KMS-11 (cell line): Measurements from ENCODE around the gene OSBPL10.

ENCODE experiments used
- H2AFZ ChIP-seq: fragments of 200-600 bp; sonication (generic); 2 replicates; pipeline ENCODE4 v1.6.1; 2016; ENCODE audit warnings: antibody characterized with exemption, mixed run types, low read depth
- H3K27ac ChIP-seq: fragments of 200-600 bp; sonication (generic); 2 replicates; pipeline ENCODE4 v1.6.1; 2016; ENCODE audit warnings: mild to moderate bottlenecking, mixed run types
- H3K27me3 ChIP-seq: fragments of 200-600 bp; sonication (generic); 2 replicates; pipeline ENCODE4 v1.6.1; 2017; ENCODE audit warnings: mild to moderate bottlenecking, low read depth, mixed run types, moderate library complexity; ENCODE audit not compliant: insufficient read depth
- H3K36me3 ChIP-seq: fragments of 200-600 bp; sonication (generic); 2 replicates; pipeline ENCODE4 v1.6.1; 2017; ENCODE audit warnings: mild to moderate bottlenecking, mixed run types; ENCODE audit not compliant: insufficient read depth
- H3K4me1 ChIP-seq: fragments of 200-600 bp; sonication (generic); 2 replicates; pipeline ENCODE4 v1.6.1; 2016; ENCODE audit warnings: mild to moderate bottlenecking, low read depth, mixed run types; ENCODE audit not compliant: poor library complexity, severe bottlenecking
- H3K4me2 ChIP-seq: fragments of 200-600 bp; sonication (generic); 2 replicates; pipeline ENCODE4 v1.7.0; 2016; ENCODE audit warnings: mild to moderate bottlenecking, mixed run types
- H3K4me3 ChIP-seq: fragments of 200-600 bp; sonication (generic); IDR thresholded peaks from 2 replicates; pipeline ENCODE4 v1.6.1; 2017; ENCODE audit warnings: low read depth, low read length, mixed read lengths; ENCODE audit not compliant: insufficient read depth
- H3K79me2 ChIP-seq: fragments of 200-600 bp; sonication (generic); 2 replicates; pipeline ENCODE4 v1.6.1; 2016; ENCODE audit warnings: low read depth, mixed run types; ENCODE audit not compliant: insufficient read depth
- H3K9ac ChIP-seq: fragments of 200-600 bp; sonication (generic); 2 replicates; pipeline ENCODE4 v1.6.1; 2016; ENCODE audit warnings: mild to moderate bottlenecking, mixed run types
- H4K20me1 ChIP-seq: fragments of 200-600 bp; sonication (generic); 2 replicates; pipeline ENCODE4 v1.6.1; 2016; ENCODE audit warnings: mild to moderate bottlenecking, mixed run types; ENCODE audit not compliant: insufficient read depth
- TF ChIP-seq, protein P1 (sequence below): fragments of 200-600 bp; sonication (generic); conservative IDR thresholded peaks from 2 replicates; pipeline ENCODE4 v1.6.1; 2017; ENCODE audit warnings: low read depth, mild to moderate bottlenecking, antibody characterized with exemption, low read length, moderate library complexity, mixed read lengths

OSBPL10 gene, protein sequence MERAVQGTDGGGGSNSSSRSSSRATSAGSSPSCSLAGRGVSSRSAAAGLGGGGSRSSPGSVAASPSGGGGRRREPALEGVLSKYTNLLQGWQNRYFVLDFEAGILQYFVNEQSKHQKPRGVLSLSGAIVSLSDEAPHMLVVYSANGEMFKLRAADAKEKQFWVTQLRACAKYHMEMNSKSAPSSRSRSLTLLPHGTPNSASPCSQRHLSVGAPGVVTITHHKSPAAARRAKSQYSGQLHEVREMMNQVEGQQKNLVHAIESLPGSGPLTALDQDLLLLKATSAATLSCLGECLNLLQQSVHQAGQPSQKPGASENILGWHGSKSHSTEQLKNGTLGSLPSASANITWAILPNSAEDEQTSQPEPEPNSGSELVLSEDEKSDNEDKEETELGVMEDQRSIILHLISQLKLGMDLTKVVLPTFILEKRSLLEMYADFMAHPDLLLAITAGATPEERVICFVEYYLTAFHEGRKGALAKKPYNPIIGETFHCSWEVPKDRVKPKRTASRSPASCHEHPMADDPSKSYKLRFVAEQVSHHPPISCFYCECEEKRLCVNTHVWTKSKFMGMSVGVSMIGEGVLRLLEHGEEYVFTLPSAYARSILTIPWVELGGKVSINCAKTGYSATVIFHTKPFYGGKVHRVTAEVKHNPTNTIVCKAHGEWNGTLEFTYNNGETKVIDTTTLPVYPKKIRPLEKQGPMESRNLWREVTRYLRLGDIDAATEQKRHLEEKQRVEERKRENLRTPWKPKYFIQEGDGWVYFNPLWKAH

DNA sequence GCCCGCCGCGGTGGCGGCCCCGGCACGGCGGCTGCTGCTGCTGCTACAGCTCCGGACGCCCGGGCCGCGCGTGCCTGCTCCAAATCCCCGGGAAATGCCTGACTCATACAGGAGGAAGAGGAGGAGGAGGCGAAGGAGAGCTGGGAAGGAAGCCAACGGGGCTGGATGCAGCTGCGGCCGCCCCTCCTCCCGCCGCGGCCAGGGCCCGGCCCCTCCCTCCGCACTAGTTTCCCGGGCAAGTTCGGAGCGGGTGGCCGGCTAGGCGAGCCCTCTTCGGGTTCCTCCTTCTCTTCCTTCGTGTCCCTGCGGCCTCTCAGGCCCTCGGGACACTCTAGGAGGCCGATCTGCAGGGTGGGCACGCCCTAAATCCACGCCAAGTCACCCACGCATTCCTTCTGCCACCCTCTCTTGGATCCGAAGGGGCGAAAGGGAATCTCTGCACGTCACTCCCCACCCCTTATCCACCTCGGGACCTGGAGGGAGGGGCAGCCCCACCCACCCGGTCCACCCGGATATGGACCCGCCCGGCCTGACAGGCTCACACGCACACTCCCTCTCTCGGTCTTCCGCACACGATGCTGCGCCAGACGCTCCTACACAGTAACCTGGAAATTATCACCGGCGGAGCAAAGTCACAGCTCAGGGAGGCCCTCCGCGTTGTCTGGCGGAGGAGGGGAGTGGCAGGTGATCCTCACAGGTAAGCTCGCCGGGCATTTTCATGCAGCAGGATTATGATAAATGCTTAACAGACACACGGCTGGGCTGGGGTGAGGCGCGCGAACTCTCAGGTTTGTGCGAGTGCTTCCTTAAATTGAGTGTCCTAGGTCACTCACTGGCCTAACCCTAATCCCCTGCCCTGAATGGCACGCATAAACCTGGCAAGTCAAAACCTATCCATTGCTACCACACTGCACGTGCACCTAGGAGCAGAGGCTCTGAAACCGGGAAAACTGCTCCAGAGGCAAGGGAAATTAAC is at the start of gene OSBPL10, which contains the start of gene ZNF860:
OSBPL10 (minus strand) TSS at position 57 of the 976 bp plus-strand sequence. CDS start 83 bp downstream, outside the sequence.
ZNF860 (plus strand) TSS at position 545 of the 976 bp plus-strand sequence. CDS start 7,330 bp downstream, outside the sequence.
- no peak within 1 kb of the TSS for H3K27ac ChIP-seq

DNA sequence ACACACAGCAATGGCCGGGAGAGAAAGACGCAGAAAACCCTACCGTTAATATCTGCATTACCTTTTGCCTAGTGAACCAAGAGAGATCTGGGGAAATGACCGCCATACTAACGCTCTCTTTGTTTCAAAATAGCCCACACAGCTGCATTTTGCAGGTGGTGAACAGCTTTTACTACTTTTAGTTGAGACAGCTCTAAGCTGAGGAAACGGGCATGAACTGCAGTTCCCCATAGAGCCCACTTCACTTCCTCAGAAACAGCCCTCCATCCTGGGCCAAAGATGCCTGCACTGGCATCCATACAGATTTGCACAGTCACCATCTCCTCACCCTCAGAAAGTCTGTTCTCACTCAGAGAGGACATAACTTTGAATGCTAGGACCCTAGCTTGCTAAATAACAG is 45.5 kb upstream of the OSBPL10 start:
- no peaks in the 10 kb centered on the region for H3K27me3 ChIP-seq
- no peak overlapping the region for H3K4me2 ChIP-seq
- H3K36me3 ChIP-seq = no peaks in the 10 kb centered on the region
- no peaks in the 10 kb centered on the region for H4K20me1 ChIP-seq
- H3K27ac ChIP-seq = no peak overlapping the region
- H3K4me1 ChIP-seq = no peaks in the 10 kb centered on the region
- no peak overlapping the region for H2AFZ ChIP-seq
- no peak overlapping the region for H3K9ac ChIP-seq
- H3K79me2 ChIP-seq = no peaks in the 10 kb centered on the region
- H3K4me3 ChIP-seq = no peak overlapping the region
- TF ChIP-seq, protein P1, sequence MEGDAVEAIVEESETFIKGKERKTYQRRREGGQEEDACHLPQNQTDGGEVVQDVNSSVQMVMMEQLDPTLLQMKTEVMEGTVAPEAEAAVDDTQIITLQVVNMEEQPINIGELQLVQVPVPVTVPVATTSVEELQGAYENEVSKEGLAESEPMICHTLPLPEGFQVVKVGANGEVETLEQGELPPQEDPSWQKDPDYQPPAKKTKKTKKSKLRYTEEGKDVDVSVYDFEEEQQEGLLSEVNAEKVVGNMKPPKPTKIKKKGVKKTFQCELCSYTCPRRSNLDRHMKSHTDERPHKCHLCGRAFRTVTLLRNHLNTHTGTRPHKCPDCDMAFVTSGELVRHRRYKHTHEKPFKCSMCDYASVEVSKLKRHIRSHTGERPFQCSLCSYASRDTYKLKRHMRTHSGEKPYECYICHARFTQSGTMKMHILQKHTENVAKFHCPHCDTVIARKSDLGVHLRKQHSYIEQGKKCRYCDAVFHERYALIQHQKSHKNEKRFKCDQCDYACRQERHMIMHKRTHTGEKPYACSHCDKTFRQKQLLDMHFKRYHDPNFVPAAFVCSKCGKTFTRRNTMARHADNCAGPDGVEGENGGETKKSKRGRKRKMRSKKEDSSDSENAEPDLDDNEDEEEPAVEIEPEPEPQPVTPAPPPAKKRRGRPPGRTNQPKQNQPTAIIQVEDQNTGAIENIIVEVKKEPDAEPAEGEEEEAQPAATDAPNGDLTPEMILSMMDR = no peak

More for the DNA sequence above, at the start of gene OSBPL10, which contains the start of gene ZNF860:
- no peaks in the 10 kb centered on the region for H3K79me2 ChIP-seq
- TF ChIP-seq, protein P1 = no peak
- no peak within 1 kb of the TSS for H3K4me3 ChIP-seq
- H3K4me2 ChIP-seq = no peak within 1 kb of the TSS
- no peaks in the 10 kb centered on the region for H3K4me1 ChIP-seq
- no peak within 1 kb of the TSS for H3K9ac ChIP-seq
- H3K27me3 ChIP-seq = no peaks in the 10 kb centered on the region
- no peaks in the 10 kb centered on the region for H4K20me1 ChIP-seq
- no peaks in the 10 kb centered on the region for H3K36me3 ChIP-seq
- no peak within 1 kb of the TSS for H2AFZ ChIP-seq

DNA sequence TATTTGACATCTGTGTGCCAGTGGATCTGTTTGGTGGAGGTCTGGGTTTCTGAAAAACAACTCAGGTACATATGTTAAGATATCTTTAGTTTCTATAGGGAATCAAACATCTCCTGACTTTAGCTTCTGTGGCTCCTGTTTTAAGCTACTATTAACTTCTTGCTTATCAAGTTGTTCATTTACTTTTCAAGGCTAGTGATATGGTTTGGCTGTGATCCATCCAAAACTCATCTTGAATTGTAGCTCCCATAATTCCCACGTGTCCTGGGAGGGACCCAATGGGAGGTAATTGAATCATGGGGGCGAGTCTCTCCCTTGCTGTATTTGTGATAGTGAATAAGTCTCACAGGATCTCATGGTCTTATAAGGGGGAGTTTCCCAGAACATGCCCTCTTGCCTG is 41.9 kb upstream of the OSBPL10 start:
- no peaks in the 10 kb centered on the region for H4K20me1 ChIP-seq
- no peaks in the 10 kb centered on the region for H3K4me1 ChIP-seq
- H3K27me3 ChIP-seq = no peaks in the 10 kb centered on the region
- H3K9ac ChIP-seq = no peak overlapping the region
- no peaks in the 10 kb centered on the region for H3K79me2 ChIP-seq
- H3K4me2 ChIP-seq = no peak overlapping the region
- no peak overlapping the region for H2AFZ ChIP-seq
- H3K4me3 ChIP-seq = no peak overlapping the region
- TF ChIP-seq, protein P1 = no peak
- no peak overlapping the region for H3K27ac ChIP-seq
- H3K36me3 ChIP-seq = no peaks in the 10 kb centered on the region

DNA sequence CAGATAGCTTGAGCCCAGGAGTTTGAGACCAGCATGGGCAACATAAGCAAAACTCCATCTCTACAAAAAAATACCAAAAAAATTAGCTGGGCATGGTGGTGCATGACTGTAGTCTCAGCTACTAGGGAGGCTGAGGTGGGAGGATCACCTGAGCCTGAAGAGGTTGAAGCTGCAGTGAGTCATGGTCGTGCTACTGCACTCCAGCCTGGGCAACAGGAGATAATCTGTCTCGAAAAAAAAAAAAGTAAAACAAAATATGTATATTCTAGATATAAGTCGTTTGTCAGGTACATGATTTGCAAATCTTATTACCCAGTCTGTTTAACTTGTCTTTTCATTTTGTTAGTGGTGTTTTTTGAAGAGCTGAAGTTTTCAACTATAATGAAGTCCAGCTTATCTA is 40.7 kb upstream of the OSBPL10 start:
- Histone ChIP-seq H3K36me3 (no peaks in the 10 kb centered on the region), H2AFZ (no peak overlapping the region), H3K79me2 (no peaks in the 10 kb centered on the region), H3K4me2 (no peak overlapping the region), H3K4me1 (no peaks in the 10 kb centered on the region), H3K27ac (no peak overlapping the region), H3K9ac (no peak overlapping the region), H4K20me1 (no peaks in the 10 kb centered on the region), H3K27me3 (no peaks in the 10 kb centered on the region), H3K4me3 (no peak overlapping the region)
- TF ChIP-seq, protein P1 = no peak
